Measurements from ENCODE around the gene VASH1. TPM values are rescaled to one million over a fixed set of nuclear protein-coding genes. Genes with fewer than 3 reads are reported as not detected.

The VASH1 gene
- total and polyA plus RNA-seq, 8 donors: 26.5 to 71.3 (median 49.2) TPM

- peak; percentile 83 for ATAC-seq
- H3K36me3 ChIP-seq: no peaks in the 10 kb centered on the region
- H3K27me3 ChIP-seq: peaks cover 0 to 11% of the 10 kb centered on the region in 2 donors
- intact Hi-C loops (cut with DNase I): no loop called here
- peak overlapping the region; percentile 70 to 87 for H3K27ac ChIP-seq
- TF ChIP-seq, protein P1, sequence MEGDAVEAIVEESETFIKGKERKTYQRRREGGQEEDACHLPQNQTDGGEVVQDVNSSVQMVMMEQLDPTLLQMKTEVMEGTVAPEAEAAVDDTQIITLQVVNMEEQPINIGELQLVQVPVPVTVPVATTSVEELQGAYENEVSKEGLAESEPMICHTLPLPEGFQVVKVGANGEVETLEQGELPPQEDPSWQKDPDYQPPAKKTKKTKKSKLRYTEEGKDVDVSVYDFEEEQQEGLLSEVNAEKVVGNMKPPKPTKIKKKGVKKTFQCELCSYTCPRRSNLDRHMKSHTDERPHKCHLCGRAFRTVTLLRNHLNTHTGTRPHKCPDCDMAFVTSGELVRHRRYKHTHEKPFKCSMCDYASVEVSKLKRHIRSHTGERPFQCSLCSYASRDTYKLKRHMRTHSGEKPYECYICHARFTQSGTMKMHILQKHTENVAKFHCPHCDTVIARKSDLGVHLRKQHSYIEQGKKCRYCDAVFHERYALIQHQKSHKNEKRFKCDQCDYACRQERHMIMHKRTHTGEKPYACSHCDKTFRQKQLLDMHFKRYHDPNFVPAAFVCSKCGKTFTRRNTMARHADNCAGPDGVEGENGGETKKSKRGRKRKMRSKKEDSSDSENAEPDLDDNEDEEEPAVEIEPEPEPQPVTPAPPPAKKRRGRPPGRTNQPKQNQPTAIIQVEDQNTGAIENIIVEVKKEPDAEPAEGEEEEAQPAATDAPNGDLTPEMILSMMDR (IDR thresholded peaks at IDR 0.05): peak in 1 of 2 donors; percentile 41
- DNase-seq: peak in 2 of 4 donors; percentile 70 to 87
- no peaks in the 10 kb centered on the region for H3K9me3 ChIP-seq
- no peak overlapping the region for H3K4me3 ChIP-seq
- H3K4me1 ChIP-seq: peaks cover 14 to 56% of the 10 kb centered on the region in 2 donors
Observed at GRCh38 chr14:76767681-76768656, 6.7 kb downstream of the VASH1 start.

DNA sequence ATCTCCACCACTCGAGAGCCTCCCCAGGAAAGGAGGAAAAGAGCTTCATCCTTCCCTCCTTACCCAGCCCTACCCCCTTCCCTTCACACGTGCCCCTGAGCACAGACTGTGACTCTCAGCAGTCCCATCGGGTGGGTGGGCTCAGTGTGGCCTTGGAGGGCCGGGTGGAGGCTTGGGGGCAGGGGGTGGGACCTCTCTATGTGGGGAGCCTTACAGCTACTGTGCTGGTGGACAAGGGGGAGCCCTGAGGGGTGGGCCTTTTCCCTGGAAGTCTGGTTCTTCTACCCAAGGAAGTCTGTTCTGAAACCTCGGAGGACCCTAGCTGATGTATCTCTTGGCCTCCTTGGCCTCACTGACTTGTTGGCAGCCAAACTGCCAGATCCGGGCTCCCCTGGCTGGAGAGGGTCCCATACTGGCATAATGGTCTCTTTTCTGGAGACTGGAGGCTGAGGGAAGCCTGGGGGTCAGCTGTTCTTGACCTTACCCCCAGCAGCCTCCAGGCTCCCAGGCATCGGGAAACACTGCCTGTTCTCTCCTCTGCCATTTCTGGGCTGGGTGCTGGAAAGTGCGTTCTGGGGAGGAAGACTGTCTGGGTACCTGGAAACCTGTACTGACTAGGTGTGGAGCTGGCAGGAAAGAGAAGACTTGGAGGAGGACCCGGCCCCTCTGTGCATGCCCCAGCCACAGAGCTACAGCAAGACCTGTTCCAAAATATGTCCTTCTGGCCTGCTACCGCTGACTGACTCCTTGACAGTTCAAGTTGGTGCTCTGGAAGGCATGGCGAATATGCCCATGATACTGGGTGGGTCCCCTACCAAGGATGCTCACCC is 7.6 kb downstream of the VASH1 start:
- DNase-seq: no peak
- no peak for ATAC-seq
- Histone ChIP-seq H3K27ac (peak overlapping the region; percentile 70 to 87), H3K27me3 (peaks cover 0 to 2% of the 10 kb centered on the region in 2 donors), H3K4me1 (peaks cover 22 to 58% of the 10 kb centered on the region in 2 donors), H3K36me3 (no peaks in the 10 kb centered on the region), H3K4me3 (no peak overlapping the region), H3K9me3 (no peaks in the 10 kb centered on the region)
- intact Hi-C loops (cut with DNase I): no loop called here
- TF ChIP-seq, protein P1 (IDR thresholded peaks at IDR 0.05): no peak

GRCh38 chr14:76769636-76770292 is 8.5 kb downstream of the VASH1 start:
- DNase-seq (no peak), ATAC-seq (no peak)
- peaks cover 23 to 59% of the 10 kb centered on the region in 2 donors for H3K4me1 ChIP-seq
- no peaks in the 10 kb centered on the region for H3K27me3 ChIP-seq
- no peaks in the 10 kb centered on the region for H3K9me3 ChIP-seq
- H3K36me3 ChIP-seq: no peaks in the 10 kb centered on the region
- intact Hi-C loops (cut with DNase I): no loop called here
- peak overlapping the region in 1 of 2 donors; percentile 87 for H3K27ac ChIP-seq
- H3K4me3 ChIP-seq: no peak overlapping the region
- TF ChIP-seq, protein P1 (IDR thresholded peaks at IDR 0.05): no peak

DNA sequence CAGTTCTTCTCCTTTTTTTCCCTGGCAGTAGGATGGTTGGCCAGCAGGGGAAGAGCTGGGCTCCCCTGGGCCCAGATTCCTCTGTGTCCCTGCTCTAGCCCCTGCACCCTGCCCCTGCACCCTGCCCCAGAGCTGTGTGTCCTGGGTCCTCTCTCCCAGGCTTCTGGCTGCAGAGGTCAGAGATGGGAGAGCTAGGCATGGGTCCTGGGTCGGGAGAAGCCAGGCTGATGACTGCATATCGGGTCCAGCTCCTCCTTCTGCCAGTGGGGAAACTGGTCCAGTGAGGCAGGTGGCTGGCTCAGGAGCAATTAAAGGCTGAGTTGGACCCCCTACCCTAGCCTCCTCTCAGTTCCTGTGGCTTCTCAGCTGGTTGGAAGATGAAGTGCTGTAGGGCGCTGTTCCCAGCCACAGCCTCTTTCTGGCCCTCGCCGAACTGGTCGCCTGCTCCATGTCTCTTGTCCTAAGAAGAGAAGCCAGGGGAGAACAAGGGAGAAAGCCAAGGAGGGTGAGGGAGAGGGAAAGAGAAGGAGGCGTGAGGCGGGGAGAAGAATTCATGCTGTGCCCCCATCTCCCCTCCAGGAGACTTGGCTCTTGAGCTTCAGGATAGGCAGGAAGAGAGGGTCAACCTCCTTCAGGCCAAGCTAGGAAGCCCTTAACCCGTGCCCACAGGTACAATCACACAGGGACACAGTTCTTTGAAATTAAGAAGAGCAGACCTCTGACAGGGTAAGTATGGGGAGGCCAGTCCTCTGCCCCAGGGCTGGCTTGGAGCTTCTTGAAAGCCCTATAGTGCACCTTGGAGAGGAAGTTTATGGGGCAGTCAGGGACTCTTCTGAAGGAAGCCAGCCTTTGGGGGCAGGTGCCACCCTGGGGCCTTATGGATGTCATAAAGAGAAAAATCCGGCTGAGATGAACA is 9.5 kb downstream of the VASH1 start:
- peaks cover 23 to 56% of the 10 kb centered on the region in 2 donors for H3K4me1 ChIP-seq
- no peak overlapping the region for H3K27ac ChIP-seq
- no peak overlapping the region for H3K4me3 ChIP-seq
- ATAC-seq (no peak), DNase-seq (no peak)
- no peaks in the 10 kb centered on the region for H3K9me3 ChIP-seq
- TF ChIP-seq, protein P1 (IDR thresholded peaks at IDR 0.05): no peak
- intact Hi-C loops (cut with DNase I): no loop called here
- no peaks in the 10 kb centered on the region for H3K36me3 ChIP-seq
- H3K27me3 ChIP-seq: no peaks in the 10 kb centered on the region
